Stimulated activated memory B cell treated with anti-CD40 and anti-IgM and Interleukin-4, amounts not matched to agents 10 μg/mL and 1 μg/mL and 100 μg/mL, for 72 hours (primary cell): ENCODE measurements around the gene PPP1R36.
"Not testable (repeated sequence)": the region's sequence is repeated elsewhere in the genome, so short reads cannot be mapped to it uniquely, and the experiment has no call there.

ENCODE experiments used
- ATAC-seq: fragments of 150-1000 bp; cut with Tn5 transposase; 2 replicates; pipeline ENCODE4 v1.10.0; 2021
- H3K27ac Mint-ChIP-seq: one replicate; pipeline ENCODE4 v1.8.0; 2022; ENCODE audit warnings: mild to moderate bottlenecking, mixed read lengths
- H3K27me3 Mint-ChIP-seq: one replicate; pipeline ENCODE4 v1.8.0; 2022; ENCODE audit warnings: mixed read lengths
- H3K36me3 Mint-ChIP-seq: one replicate; pipeline ENCODE4 v1.8.0; 2022; ENCODE audit warnings: mixed read lengths
- H3K4me1 Mint-ChIP-seq: one replicate; pipeline ENCODE4 v1.8.0; 2022; ENCODE audit warnings: mixed read lengths
- H3K4me3 Mint-ChIP-seq: one replicate; pipeline ENCODE4 v1.8.0; 2022; ENCODE audit warnings: mild to moderate bottlenecking, moderate library complexity, mixed read lengths
- H3K9me3 Mint-ChIP-seq: one replicate; pipeline ENCODE4 v1.8.0; 2022; ENCODE audit warnings: mixed read lengths

The PPP1R36 gene

GRCh38 chr14:64510825-64511671 lies 38.7 kb upstream of the PPP1R36 start:
- Mint-ChIP-seq H3K27me3 (no peaks in the 10 kb centered on the region), H3K36me3 (peaks cover 9% of the 10 kb centered on the region), H3K4me1 (peaks cover 73% of the 10 kb centered on the region), H3K9me3 (no peaks in the 10 kb centered on the region), H3K27ac (peak overlapping the region; percentile 44), H3K4me3 (peak overlapping the region; percentile 43)
- ATAC-seq: no peak

- Mint-ChIP-seq H3K27me3 (no peaks in the 10 kb centered on the region), H3K36me3 (peaks cover 9% of the 10 kb centered on the region), H3K27ac (no peak overlapping the region), H3K9me3 (no peaks in the 10 kb centered on the region), H3K4me1 (peaks cover 63% of the 10 kb centered on the region), H3K4me3 (no peak overlapping the region)
- no peak for ATAC-seq
These were observed 36.5 kb upstream of the PPP1R36 start for GRCh38 chr14:64513271-64513670.

- Mint-ChIP-seq H3K36me3 (peaks cover 9% of the 10 kb centered on the region), H3K4me1 (peaks cover 47% of the 10 kb centered on the region)
These were observed 34.7 kb upstream of the PPP1R36 start for GRCh38 chr14:64515053-64515452.

GRCh38 chr14:64516969-64517368 lies 32.8 kb upstream of the PPP1R36 start:
- no peak for ATAC-seq
- H3K27me3 Mint-ChIP-seq: no peaks in the 10 kb centered on the region
- H3K4me1 Mint-ChIP-seq: peaks cover 29% of the 10 kb centered on the region
- H3K27ac Mint-ChIP-seq: no peak overlapping the region
- no peak overlapping the region for H3K4me3 Mint-ChIP-seq
- H3K36me3 Mint-ChIP-seq: peaks cover 9% of the 10 kb centered on the region
- H3K9me3 Mint-ChIP-seq: no peaks in the 10 kb centered on the region

More at GRCh38 chr14:64515053-64515452, 34.7 kb upstream of the PPP1R36 start:
- H3K4me3 Mint-ChIP-seq: no peak overlapping the region
- H3K27me3 Mint-ChIP-seq: no peaks in the 10 kb centered on the region
- H3K9me3 Mint-ChIP-seq: no peaks in the 10 kb centered on the region
- no peak for ATAC-seq
- no peak overlapping the region for H3K27ac Mint-ChIP-seq

- not testable (repeated sequence) for H3K4me3 Mint-ChIP-seq, H3K36me3 Mint-ChIP-seq, H3K27ac Mint-ChIP-seq, H3K27me3 Mint-ChIP-seq, H3K9me3 Mint-ChIP-seq, ATAC-seq
- peaks cover 24% of the 10 kb centered on the region for H3K4me1 Mint-ChIP-seq
These were observed 32.1 kb upstream of the PPP1R36 start for GRCh38 chr14:64517667-64518066.

GRCh38 chr14:64518229-64518628 lies 31.5 kb upstream of the PPP1R36 start:
- H3K36me3 Mint-ChIP-seq: peaks cover 9% of the 10 kb centered on the region
- no peaks in the 10 kb centered on the region for H3K9me3 Mint-ChIP-seq
- H3K4me3 Mint-ChIP-seq: no peak overlapping the region
- H3K27me3 Mint-ChIP-seq: no peaks in the 10 kb centered on the region
- no peak for ATAC-seq
- H3K27ac Mint-ChIP-seq: no peak overlapping the region
- H3K4me1 Mint-ChIP-seq: peaks cover 24% of the 10 kb centered on the region

- no peak overlapping the region for H3K27ac Mint-ChIP-seq
These were observed 29.1 kb upstream of the PPP1R36 start for GRCh38 chr14:64520699-64521098.

GRCh38 chr14:64522591-64523355 lies 27.0 kb upstream of the PPP1R36 start:
- no peak overlapping the region for H3K4me3 Mint-ChIP-seq
- peaks cover 16% of the 10 kb centered on the region for H3K36me3 Mint-ChIP-seq
- no peak overlapping the region for H3K27ac Mint-ChIP-seq
- peaks cover 6% of the 10 kb centered on the region for H3K4me1 Mint-ChIP-seq
- ATAC-seq: no peak
- H3K27me3 Mint-ChIP-seq: no peaks in the 10 kb centered on the region
- H3K9me3 Mint-ChIP-seq: no peaks in the 10 kb centered on the region

More at GRCh38 chr14:64520699-64521098, 29.1 kb upstream of the PPP1R36 start:
- peaks cover 8% of the 10 kb centered on the region for H3K4me1 Mint-ChIP-seq
- no peaks in the 10 kb centered on the region for H3K9me3 Mint-ChIP-seq
- H3K36me3 Mint-ChIP-seq: peaks cover 6% of the 10 kb centered on the region
- no peak for ATAC-seq
- H3K27me3 Mint-ChIP-seq: no peaks in the 10 kb centered on the region
- no peak overlapping the region for H3K4me3 Mint-ChIP-seq

GRCh38 chr14:64525354-64525753 lies 24.4 kb upstream of the PPP1R36 start:
- H3K4me1 Mint-ChIP-seq: peaks cover 6% of the 10 kb centered on the region
- H3K27me3 Mint-ChIP-seq: no peaks in the 10 kb centered on the region

GRCh38 chr14:64531567-64531966 lies 18.2 kb upstream of the PPP1R36 start:
- Mint-ChIP-seq H3K27me3 (no peaks in the 10 kb centered on the region), H3K9me3 (no peaks in the 10 kb centered on the region), H3K4me3 (no peak overlapping the region), H3K27ac (no peak overlapping the region), H3K4me1 (peaks cover 2% of the 10 kb centered on the region), H3K36me3 (peaks cover 10% of the 10 kb centered on the region)
- ATAC-seq: no peak

More at GRCh38 chr14:64525354-64525753, 24.4 kb upstream of the PPP1R36 start:
- ATAC-seq: no peak
- no peak overlapping the region for H3K27ac Mint-ChIP-seq
- peaks cover 22% of the 10 kb centered on the region for H3K36me3 Mint-ChIP-seq
- H3K4me3 Mint-ChIP-seq: no peak overlapping the region
- H3K9me3 Mint-ChIP-seq: no peaks in the 10 kb centered on the region

GRCh38 chr14:64536488-64537245 lies 13.1 kb upstream of the PPP1R36 start:
- Mint-ChIP-seq H3K27ac (no peak overlapping the region), H3K9me3 (peaks cover 3% of the 10 kb centered on the region), H3K4me1 (peaks cover 26% of the 10 kb centered on the region), H3K36me3 (peaks cover 6% of the 10 kb centered on the region), H3K27me3 (no peaks in the 10 kb centered on the region), H3K4me3 (peak overlapping the region; percentile 38)
- no peak for ATAC-seq

GRCh38 chr14:64540208-64541202 lies 9.3 kb upstream of the PPP1R36 start, which contains the start of gene HSPA2:
HSPA2 (plus strand) TSS chr14:64540741; CDS start chr14:64540850, 109 bp downstream.
- peak; percentile 97 for ATAC-seq
- Mint-ChIP-seq H3K4me1 (peaks cover 33% of the 10 kb centered on the region), H3K27me3 (no peaks in the 10 kb centered on the region), H3K27ac (peak within 1 kb of the TSS; percentile 88), H3K4me3 (peak within 1 kb of the TSS; percentile 92), H3K9me3 (peaks cover 3% of the 10 kb centered on the region), H3K36me3 (peaks cover 6% of the 10 kb centered on the region)

GRCh38 chr14:64541261-64541971 lies 8.3 kb upstream of the PPP1R36 start:
- Mint-ChIP-seq H3K4me3 (peak overlapping the region; percentile 92), H3K4me1 (peaks cover 33% of the 10 kb centered on the region), H3K27me3 (no peaks in the 10 kb centered on the region), H3K36me3 (peaks cover 6% of the 10 kb centered on the region), H3K9me3 (peaks cover 3% of the 10 kb centered on the region), H3K27ac (peak overlapping the region; percentile 88)
- no peak for ATAC-seq
